Measurements from ENCODE around the gene CACNA1C.
A peak's percentile ranks its signal among the peaks of the same experiment; 100 is the strongest.

DNA sequence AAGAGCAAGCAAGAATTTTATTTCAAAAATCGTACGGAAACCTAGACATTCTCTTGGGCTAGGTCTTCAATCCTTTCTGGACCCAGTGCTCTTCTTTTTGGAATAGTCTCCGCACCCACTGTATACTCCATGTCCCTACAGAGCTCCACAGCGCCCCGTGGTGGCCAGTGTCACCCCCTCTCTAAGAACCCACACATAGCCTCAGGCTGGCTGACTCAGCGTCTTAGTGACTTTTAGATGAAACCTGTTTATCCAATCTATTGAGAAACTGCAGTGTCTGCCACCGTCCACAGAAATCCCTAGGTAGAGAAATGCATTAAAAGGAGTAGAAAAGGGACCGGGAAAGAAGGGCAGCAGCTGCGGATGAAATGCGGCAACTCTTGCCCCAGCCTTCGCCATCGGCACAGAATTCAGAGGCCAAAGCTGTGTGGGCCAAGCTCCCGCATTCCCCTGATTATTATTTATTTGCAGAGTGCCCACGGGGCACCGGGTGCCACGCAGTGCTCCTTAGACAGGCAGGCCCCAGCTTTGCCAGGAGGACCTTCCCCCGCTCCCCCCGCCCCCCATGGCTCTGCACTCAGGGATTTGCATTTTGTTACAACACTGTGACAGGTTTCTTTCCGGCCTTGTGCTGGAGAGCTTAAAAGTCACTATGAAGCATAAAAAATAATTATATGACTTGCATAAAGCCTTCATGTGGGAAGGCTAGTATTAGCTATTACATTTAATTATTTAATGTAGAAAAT lies 571.9 kb downstream of the CACNA1C start:
- TF ChIP-seq EZH2 (IDR thresholded peaks at IDR 0.05; ENCODE audit: borderline replicate concordance, low read depth, low read length, poor library complexity, severe bottlenecking): no peak
- TF ChIP-seq, protein P1, sequence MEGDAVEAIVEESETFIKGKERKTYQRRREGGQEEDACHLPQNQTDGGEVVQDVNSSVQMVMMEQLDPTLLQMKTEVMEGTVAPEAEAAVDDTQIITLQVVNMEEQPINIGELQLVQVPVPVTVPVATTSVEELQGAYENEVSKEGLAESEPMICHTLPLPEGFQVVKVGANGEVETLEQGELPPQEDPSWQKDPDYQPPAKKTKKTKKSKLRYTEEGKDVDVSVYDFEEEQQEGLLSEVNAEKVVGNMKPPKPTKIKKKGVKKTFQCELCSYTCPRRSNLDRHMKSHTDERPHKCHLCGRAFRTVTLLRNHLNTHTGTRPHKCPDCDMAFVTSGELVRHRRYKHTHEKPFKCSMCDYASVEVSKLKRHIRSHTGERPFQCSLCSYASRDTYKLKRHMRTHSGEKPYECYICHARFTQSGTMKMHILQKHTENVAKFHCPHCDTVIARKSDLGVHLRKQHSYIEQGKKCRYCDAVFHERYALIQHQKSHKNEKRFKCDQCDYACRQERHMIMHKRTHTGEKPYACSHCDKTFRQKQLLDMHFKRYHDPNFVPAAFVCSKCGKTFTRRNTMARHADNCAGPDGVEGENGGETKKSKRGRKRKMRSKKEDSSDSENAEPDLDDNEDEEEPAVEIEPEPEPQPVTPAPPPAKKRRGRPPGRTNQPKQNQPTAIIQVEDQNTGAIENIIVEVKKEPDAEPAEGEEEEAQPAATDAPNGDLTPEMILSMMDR (conservative IDR thresholded peaks at IDR 0.05; ENCODE audit: low read depth, low read length): peak; percentile 90

Measured in A673 (cell line).